ENCODE measurements around the gene BANF2. TPM values are rescaled to one million over a fixed set of nuclear protein-coding genes. Genes with fewer than 3 reads are reported as not detected.

BANF2 gene
- total RNA-seq, 2 experiments from 2014 or later: not detected

DNA sequence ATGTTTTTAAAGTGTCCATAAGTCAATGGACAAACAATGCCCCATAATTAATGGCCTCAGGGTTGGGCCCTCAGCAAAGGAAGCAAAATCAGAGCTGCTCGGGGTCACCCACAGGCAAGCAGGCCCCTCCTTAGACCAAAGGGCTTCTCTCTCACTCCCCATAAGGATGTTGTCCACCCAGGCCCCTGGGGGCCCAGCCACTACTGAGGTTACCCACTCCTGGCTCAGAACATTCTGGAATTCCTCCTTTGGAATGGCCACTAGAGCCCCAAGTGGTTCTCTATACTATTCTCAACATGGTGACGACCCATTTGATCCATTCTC is 50.9 kb downstream of the BANF2 start:
- Mint-ChIP-seq H3K4me1 (ENCODE audit: low read depth) (no peaks in the 10 kb centered on the region), H3K27me3 (ENCODE audit: low read depth) (peaks cover 6% of the 10 kb centered on the region), H3K9me3 (no peaks in the 10 kb centered on the region), H3K4me3 (no peak overlapping the region), H3K36me3 (ENCODE audit: low read depth) (no peaks in the 10 kb centered on the region), H3K27ac (no peak overlapping the region)
- no peak for DNase-seq
- intact Hi-C loops (cut with micrococcal nuclease): no loop called here
- CTCF ChIA-PET: no interaction called here

DNA sequence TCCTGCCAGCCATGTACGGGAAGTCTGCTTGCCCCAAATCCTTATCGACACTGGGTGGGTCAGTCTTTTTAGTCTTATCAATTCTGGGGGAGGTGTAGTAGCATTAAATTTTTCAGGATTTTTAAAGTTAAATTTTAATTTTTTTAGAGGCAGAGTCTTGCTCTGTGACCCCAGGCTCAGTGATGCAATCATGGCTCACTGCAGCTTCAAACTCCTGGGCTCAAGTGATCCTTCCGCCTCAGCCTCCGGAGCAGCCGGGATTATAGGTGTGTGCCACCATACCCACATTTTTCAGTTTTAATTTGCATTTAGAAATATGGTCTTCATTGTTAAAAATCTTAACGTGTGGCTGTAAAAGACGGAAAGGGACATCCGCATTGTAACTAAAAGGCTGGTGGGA is 51.9 kb downstream of the BANF2 start:
- CTCF ChIA-PET: no interaction called here

DNA sequence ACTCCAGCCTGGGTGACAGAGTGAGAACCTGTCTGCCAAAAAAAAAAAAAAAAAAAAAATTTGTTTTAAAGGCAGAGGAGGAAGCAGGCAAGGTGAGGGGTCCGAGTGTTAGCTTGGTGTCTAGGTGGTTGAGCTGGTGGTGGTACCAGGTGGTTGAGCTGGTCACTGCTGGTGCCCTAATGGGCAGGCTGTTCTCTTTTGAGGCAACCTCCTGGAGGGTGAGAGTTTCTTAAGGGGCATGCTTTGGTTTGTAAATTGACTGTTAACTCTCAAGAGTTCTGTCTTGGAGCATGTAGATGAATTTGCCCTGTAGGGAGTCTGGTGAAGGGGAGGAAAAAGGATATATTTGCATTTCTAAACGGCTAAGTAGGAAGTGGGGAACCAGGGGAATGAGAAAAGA is 52.7 kb downstream of the BANF2 start:
- CTCF ChIA-PET: no interaction called here
- Mint-ChIP-seq H3K27me3 (ENCODE audit: low read depth) (peaks cover 6% of the 10 kb centered on the region), H3K4me3 (no peak overlapping the region), H3K27ac (no peak overlapping the region), H3K9me3 (no peaks in the 10 kb centered on the region), H3K36me3 (ENCODE audit: low read depth) (no peaks in the 10 kb centered on the region), H3K4me1 (ENCODE audit: low read depth) (no peaks in the 10 kb centered on the region)
- intact Hi-C loops (cut with micrococcal nuclease): no loop called here
- no peak for DNase-seq

More for the DNA sequence above, 51.9 kb downstream of the BANF2 start:
- Mint-ChIP-seq H3K9me3 (no peaks in the 10 kb centered on the region), H3K27me3 (ENCODE audit: low read depth) (peaks cover 6% of the 10 kb centered on the region), H3K27ac (no peak overlapping the region), H3K4me1 (ENCODE audit: low read depth) (no peaks in the 10 kb centered on the region), H3K36me3 (ENCODE audit: low read depth) (no peaks in the 10 kb centered on the region), H3K4me3 (no peak overlapping the region)
- intact Hi-C loops (cut with micrococcal nuclease): no loop called here
- DNase-seq: no peak

DNA sequence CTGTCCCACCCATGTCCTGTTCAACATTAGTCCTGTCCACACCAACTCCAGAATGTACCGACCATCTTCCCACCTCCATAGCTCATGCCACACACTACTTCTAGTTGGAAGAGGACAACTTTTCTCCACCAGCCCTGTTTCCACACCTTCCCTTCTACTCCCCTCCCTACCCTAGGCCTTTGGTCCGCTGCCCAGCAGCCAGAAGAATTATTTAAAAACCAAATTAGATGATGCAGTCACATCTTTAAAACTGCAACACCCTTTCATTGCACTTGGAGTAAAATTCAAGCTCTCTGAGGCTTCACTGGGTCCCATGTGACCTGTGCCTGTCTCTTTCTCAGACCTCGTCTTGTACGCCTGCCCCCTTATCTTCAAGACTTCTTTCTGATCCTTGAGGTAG is 53.8 kb downstream of the BANF2 start:
- DNase-seq: no peak
- Mint-ChIP-seq H3K4me3 (no peak overlapping the region), H3K27me3 (ENCODE audit: low read depth) (peaks cover 6% of the 10 kb centered on the region)

DNA sequence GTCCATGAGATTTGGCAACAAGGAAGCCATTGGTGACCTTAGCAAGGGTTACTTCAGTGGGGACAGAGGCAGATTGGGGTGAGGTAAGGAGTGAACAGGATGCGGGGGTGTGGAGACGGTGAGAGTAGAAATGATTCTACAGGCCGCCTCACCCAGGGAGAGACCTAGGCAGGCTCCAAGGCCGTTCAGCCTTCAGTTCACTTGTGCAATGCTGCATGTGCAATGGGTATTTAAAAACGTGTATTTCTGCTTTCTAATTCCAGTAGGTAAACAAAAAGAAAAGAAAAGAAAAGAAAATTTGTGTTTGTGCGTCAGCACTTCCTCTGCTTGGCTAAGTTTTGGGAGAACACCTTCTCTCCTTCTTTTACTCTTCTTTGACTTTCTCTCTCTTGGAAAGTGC is 56.8 kb downstream of the BANF2 start:
- H3K27ac Mint-ChIP-seq: no peak overlapping the region
- H3K27me3 Mint-ChIP-seq (ENCODE audit: low read depth): peaks cover 6% of the 10 kb centered on the region
- peaks cover 9% of the 10 kb centered on the region for H3K9me3 Mint-ChIP-seq
- intact Hi-C loops (cut with micrococcal nuclease): no loop called here
- CTCF ChIA-PET: no interaction called here
- DNase-seq: no peak
- H3K4me3 Mint-ChIP-seq: no peak overlapping the region
- H3K36me3 Mint-ChIP-seq (ENCODE audit: low read depth): no peaks in the 10 kb centered on the region
- H3K4me1 Mint-ChIP-seq (ENCODE audit: low read depth): no peaks in the 10 kb centered on the region

More for the DNA sequence above, 53.8 kb downstream of the BANF2 start:
- intact Hi-C loops (cut with micrococcal nuclease): no loop called here
- Mint-ChIP-seq H3K4me1 (ENCODE audit: low read depth) (no peaks in the 10 kb centered on the region), H3K9me3 (peaks cover 5% of the 10 kb centered on the region), H3K27ac (no peak overlapping the region), H3K36me3 (ENCODE audit: low read depth) (no peaks in the 10 kb centered on the region)
- CTCF ChIA-PET: no interaction called here

DNA sequence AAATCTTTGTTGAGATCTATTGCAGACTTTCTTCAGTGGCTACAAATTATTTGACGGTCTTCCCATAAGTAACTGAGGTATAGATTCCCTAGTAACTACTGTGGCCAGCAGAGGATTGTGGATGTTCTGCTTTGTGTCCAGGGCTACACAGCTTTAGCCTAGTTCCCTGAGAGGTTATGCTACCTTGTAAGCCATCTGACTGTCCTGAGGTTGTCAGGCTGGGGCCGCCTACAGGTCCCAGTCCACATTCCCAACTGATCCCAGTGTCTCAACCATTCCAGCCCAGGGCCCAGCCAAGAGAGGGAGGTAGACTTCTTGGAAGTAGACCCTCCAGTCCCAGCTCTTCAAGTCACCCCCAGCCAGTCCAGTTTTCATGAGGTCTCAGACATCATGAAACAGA is 57.7 kb downstream of the BANF2 start:
- intact Hi-C loops (cut with micrococcal nuclease): no loop called here

DNA sequence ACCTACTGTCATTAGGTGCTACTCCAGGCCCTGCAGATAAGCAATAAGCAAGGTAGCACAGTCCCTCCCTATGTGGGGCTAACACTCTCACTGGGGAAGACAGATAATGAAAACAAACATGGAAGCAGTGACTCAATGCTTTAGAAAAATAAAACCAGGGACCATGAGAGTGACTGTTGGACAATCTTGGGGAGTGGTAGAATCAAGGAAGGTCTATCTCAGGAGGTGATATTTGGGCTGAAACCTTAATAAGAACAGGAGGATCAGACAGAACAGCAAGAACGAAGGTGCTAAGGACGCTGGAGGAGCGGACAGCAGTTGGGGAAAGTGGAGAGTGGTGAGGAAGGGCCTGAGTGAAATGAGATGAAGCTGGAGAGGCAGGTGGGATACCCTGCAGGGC is 58.2 kb downstream of the BANF2 start:
- Mint-ChIP-seq H3K4me1 (ENCODE audit: low read depth) (no peaks in the 10 kb centered on the region), H3K36me3 (ENCODE audit: low read depth) (no peaks in the 10 kb centered on the region), H3K27ac (no peak overlapping the region), H3K27me3 (ENCODE audit: low read depth) (peaks cover 3% of the 10 kb centered on the region), H3K9me3 (peaks cover 9% of the 10 kb centered on the region), H3K4me3 (no peak overlapping the region)
- CTCF ChIA-PET: no interaction called here
- DNase-seq: no peak
- intact Hi-C loops (cut with micrococcal nuclease): no loop called here

More for the DNA sequence above, 57.7 kb downstream of the BANF2 start:
- H3K27me3 Mint-ChIP-seq (ENCODE audit: low read depth): peaks cover 5% of the 10 kb centered on the region
- no peak for DNase-seq
- H3K36me3 Mint-ChIP-seq (ENCODE audit: low read depth): no peaks in the 10 kb centered on the region
- H3K4me3 Mint-ChIP-seq: no peak overlapping the region
- no peak overlapping the region for H3K27ac Mint-ChIP-seq
- peaks cover 9% of the 10 kb centered on the region for H3K9me3 Mint-ChIP-seq
- CTCF ChIA-PET: no interaction called here
- no peaks in the 10 kb centered on the region for H3K4me1 Mint-ChIP-seq (ENCODE audit: low read depth)

DNA sequence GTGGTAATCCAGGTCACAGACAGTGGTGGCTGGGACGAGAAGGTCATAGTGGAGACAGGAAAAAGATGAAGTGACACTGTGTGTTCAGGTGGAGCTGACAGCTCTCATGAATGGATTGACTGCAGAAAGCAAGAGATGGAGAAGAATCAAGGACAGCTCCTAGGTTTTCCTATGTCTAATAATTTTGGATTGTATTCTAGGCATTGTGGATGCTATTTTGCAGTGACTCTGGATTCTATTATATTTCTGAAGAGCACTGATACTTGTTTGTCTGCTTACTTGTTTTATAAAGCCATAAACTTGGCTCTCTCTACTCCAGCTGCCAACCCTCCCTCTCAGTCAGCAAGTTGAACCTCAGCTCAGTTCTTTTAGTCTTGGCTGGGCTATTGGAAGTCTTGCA is 58.7 kb downstream of the BANF2 start:
- CTCF ChIA-PET: no interaction called here
- no peaks in the 10 kb centered on the region for H3K27me3 Mint-ChIP-seq (ENCODE audit: low read depth)
- no peak overlapping the region for H3K4me3 Mint-ChIP-seq
- intact Hi-C loops (cut with micrococcal nuclease): no loop called here
- H3K9me3 Mint-ChIP-seq: peaks cover 9% of the 10 kb centered on the region
- no peaks in the 10 kb centered on the region for H3K36me3 Mint-ChIP-seq (ENCODE audit: low read depth)
- DNase-seq: no peak
- H3K4me1 Mint-ChIP-seq (ENCODE audit: low read depth): no peaks in the 10 kb centered on the region
- no peak overlapping the region for H3K27ac Mint-ChIP-seq

DNA sequence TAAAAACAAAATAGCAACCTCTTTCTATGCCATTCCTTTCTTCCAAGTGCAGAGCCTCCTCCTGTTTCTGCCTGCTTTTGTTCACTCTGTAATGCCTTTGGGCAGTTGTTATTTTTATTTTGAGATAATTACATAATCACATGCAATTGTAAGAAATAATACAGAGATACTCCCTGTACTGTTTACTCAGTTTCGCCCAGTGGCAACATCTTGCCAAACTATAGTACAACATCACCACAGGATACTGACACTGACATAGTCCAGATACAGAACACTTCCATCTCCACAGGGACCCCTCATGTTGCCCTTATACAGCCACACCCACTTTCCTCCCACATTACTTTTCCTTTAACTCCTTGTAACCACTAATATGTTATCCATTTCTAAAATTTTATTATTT is 59.7 kb downstream of the BANF2 start:
- Mint-ChIP-seq H3K36me3 (ENCODE audit: low read depth) (no peaks in the 10 kb centered on the region), H3K27ac (no peak overlapping the region), H3K4me1 (ENCODE audit: low read depth) (no peaks in the 10 kb centered on the region), H3K4me3 (no peak overlapping the region), H3K27me3 (ENCODE audit: low read depth) (peaks cover 2% of the 10 kb centered on the region), H3K9me3 (peaks cover 9% of the 10 kb centered on the region)
- CTCF ChIA-PET: no interaction called here
- DNase-seq: no peak
- intact Hi-C loops (cut with micrococcal nuclease): no loop called here

DNA sequence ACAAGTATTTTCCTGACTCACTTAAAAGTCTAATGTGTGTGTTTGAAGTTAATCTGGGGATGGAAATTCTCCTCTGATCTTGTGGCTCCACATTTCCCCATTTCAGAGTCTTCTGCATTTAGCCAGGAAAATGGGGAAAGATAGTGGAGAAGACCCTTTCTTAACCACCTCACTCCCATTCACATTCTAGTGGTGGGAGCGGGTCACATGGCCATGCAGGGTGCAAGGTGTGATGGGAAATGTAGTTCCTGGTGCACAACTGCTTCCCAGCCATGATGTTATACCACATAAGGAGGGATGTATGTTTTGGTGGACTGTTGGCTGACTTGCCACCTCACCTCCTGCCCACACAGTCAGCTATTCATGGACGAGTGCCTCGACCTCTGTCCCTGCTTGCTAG is 61.8 kb downstream of the BANF2 start:
- intact Hi-C loops (cut with micrococcal nuclease): no loop called here
- Mint-ChIP-seq H3K9me3 (peaks cover 9% of the 10 kb centered on the region), H3K36me3 (ENCODE audit: low read depth) (no peaks in the 10 kb centered on the region), H3K4me1 (ENCODE audit: low read depth) (no peaks in the 10 kb centered on the region), H3K27ac (no peak overlapping the region), H3K27me3 (ENCODE audit: low read depth) (peaks cover 4% of the 10 kb centered on the region), H3K4me3 (no peak overlapping the region)
- CTCF ChIA-PET: no interaction called here
- no peak for DNase-seq

DNA sequence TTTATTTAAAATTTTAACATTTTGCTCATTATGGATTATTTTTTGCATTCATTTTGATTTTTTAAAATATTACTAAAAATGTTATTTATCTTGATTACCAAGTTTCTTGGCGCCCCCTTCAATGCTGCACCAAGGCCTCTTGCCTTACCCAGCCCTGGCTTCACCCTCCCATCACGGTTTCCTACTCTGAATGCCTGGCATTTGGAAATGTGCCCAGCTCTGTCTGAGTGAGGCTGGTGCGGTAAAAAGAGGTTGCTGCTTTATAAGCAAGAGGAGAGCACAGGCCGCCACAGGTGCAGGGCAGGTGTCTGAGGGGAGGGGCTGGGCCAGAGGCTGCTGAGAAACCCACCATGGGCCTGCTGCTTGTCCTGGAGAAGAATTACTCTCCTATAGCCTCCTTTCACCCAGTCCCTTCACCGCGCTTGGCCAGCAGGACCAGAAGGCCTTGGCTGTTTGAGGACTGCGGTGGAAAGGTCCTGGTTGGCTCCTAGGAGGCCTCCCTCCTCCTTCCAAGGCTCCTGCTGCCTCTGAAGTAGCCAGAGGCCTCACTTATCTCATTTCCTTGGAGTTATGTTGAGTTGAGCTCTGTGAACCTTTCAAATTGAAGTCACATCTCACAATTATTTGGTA is 62.6 kb downstream of the BANF2 start:
- no peaks in the 10 kb centered on the region for H3K4me1 Mint-ChIP-seq (ENCODE audit: low read depth)
- no peak overlapping the region for H3K27ac Mint-ChIP-seq
- DNase-seq: no peak
- H3K36me3 Mint-ChIP-seq (ENCODE audit: low read depth): no peaks in the 10 kb centered on the region
- peaks cover 9% of the 10 kb centered on the region for H3K9me3 Mint-ChIP-seq
- intact Hi-C loops (cut with micrococcal nuclease): no loop called here
- no peak overlapping the region for H3K4me3 Mint-ChIP-seq
- CTCF ChIA-PET: no interaction called here
- H3K27me3 Mint-ChIP-seq (ENCODE audit: low read depth): peaks cover 4% of the 10 kb centered on the region

DNA sequence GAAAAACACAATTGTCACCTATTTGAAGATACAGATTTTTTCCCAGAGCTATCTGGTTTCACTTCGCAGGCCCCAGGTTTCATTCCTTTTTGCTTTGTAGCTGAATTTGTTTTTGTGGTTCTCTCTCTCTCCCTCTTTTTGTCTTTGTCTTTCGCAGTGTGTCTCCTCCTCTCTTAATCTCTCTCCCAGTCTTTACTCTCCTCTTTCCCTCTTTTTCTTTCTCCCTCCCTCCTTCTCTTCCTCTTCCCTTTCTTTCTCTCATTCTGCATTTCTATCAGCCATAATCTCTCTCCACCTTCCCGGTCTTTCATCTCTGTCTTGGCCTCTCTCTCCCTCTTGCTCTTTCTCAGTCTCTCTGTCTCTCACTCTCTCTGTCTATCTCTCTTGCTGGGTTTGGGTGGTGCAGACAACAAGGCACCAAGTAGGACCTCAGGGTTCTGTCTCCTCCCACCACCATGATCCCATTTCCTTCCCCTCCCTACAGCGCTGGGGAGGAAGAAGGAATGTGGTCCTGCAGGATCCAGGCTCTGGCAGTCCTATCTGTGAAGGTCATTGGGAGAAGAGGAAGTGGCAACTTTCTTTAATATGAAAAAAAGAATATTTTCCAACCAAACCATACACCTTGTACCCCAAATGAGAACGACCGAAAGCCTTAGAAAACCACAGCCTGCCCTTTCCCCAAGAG is 63.2 kb downstream of the BANF2 start:
- no peak for DNase-seq
- no peak overlapping the region for H3K4me3 Mint-ChIP-seq
- CTCF ChIA-PET: interaction anchor here (0.6 kb wide), 1 partner anchor 135 kb away, joined by 3 read pairs; no protein-coding TSS in a partner anchor
- H3K36me3 Mint-ChIP-seq (ENCODE audit: low read depth): no peaks in the 10 kb centered on the region
- intact Hi-C loops (cut with micrococcal nuclease): no loop called here
- H3K9me3 Mint-ChIP-seq: peaks cover 8% of the 10 kb centered on the region
- H3K4me1 Mint-ChIP-seq (ENCODE audit: low read depth): no peaks in the 10 kb centered on the region
- H3K27ac Mint-ChIP-seq: no peak overlapping the region
- peaks cover 4% of the 10 kb centered on the region for H3K27me3 Mint-ChIP-seq (ENCODE audit: low read depth)

DNA sequence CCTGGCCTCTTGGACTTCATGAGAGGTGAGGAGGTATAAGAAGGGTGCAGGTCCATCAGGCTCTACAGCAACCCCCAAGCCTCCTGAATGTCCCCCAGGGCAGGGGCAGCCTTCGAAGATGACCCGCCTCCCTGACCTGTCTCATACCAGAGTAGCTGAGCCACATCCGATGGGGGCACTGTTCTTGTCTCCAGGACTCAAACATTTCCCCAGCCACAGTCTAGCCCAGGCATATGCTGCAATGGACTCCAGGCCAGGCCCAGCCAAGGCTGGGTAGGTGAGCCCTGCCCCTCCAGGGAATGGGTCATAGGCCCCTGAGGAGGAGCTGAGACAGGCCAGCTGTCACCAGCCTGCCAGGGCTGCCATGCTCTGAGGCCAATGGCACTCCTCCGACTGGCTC is 65.3 kb downstream of the BANF2 start:
- DNase-seq: no peak
- CTCF ChIA-PET: no interaction called here
- Mint-ChIP-seq H3K4me1 (ENCODE audit: low read depth) (no peaks in the 10 kb centered on the region), H3K9me3 (no peaks in the 10 kb centered on the region), H3K27ac (no peak overlapping the region), H3K36me3 (ENCODE audit: low read depth) (no peaks in the 10 kb centered on the region), H3K27me3 (ENCODE audit: low read depth) (peaks cover 4% of the 10 kb centered on the region), H3K4me3 (no peak overlapping the region)
- intact Hi-C loops (cut with micrococcal nuclease): no loop called here

Data from activated naive CD4-positive, alpha-beta T cell treated with anti-CD3 and anti-CD28 coated beads for 36 hours (primary cell).